Measurements from ENCODE around the gene SLC13A5. TPM values are rescaled to one million over a fixed set of nuclear protein-coding genes. Genes with fewer than 3 reads are reported as not detected.

The SLC13A5 gene
- total RNA-seq, 2 experiments from 2014 or later = not detected

Other genes with a start within 250 kb of the SLC13A5 start
- gene PITPNM3, start 156.8 kb downstream of the SLC13A5 start, total RNA-seq = under 1 TPM; 0.49 to 0.72 TPM
- 10 to 100 TPM; 14.8 to 15.8 TPM for gene KIAA0753, start 72.7 kb downstream of the SLC13A5 start, total RNA-seq
- 100 to 1,000 TPM; 127 to 128 TPM for gene TXNDC17, start 72.3 kb downstream of the SLC13A5 start, total RNA-seq
- 10 to 100 TPM; 20.1 to 21.6 TPM for gene MED31, start 61.8 kb downstream of the SLC13A5 start, total RNA-seq
- 1 to 10 TPM; 1.4 to 1.8 TPM for gene C17orf100, start 61.6 kb downstream of the SLC13A5 start, total RNA-seq
- gene XAF1, start 42.7 kb upstream of the SLC13A5 start, total RNA-seq = 10 to 100 TPM; 54.0 to 54.1 TPM
- not detected for gene FBXO39, start 62.8 kb upstream of the SLC13A5 start, total RNA-seq
- not detected for gene TEKT1, start 118.4 kb upstream of the SLC13A5 start, total RNA-seq

Data from activated naive CD8-positive, alpha-beta T cell treated with anti-CD3 and anti-CD28 coated beads for 36 hours (primary cell).